HEK293 (cell line): ENCODE measurements around the gene LRP1B.

Source experiments
- CTCF ChIA-PET: fragments of 350-600 bp; formaldehyde crosslinking; extraction: SDS; loops from one replicate; lab custom pipeline; 2021; ENCODE audit warnings: antibody characterized with exemption; lab: Yijun Ruan, JAX
- POLR2A ChIA-PET: fragments of 300-600 bp; formaldehyde crosslinking; extraction: SDS; loops from one replicate; lab custom pipeline; 2020; ENCODE audit warnings: antibody characterized with exemption, inconsistent platforms; lab: Yijun Ruan, JAX
- H3K27ac ChIP-seq: fragments of 200-500 bp; sonication (Bioruptor generic); 2 replicates; pipeline ENCODE4 v1.5.1; 2014; ENCODE audit warnings: low read depth, low read length, control low read depth, inconsistent platforms; ENCODE audit errors: extremely low read depth
- H3K36me3 ChIP-seq, 2 experiments: fragments of 200-500 bp in 1 of 2; sonication (Bioruptor generic) in 1 of 2; 1 replicate in 1 of 2; 2 replicates in 1 of 2; pipeline ENCODE4 v1.5.1; 2014 to 2017; ENCODE audit warnings: inconsistent platforms in 2 of 2, low read length in 2 of 2; ENCODE audit not compliant: control insufficient read depth in 2 of 2, insufficient read depth in 1 of 2
- H3K4me1 ChIP-seq: fragments of 200-500 bp; sonication (Bioruptor generic); 2 replicates; pipeline ENCODE4 v1.5.1; 2014; ENCODE audit warnings: mild to moderate bottlenecking, low read length, inconsistent platforms; ENCODE audit not compliant: control insufficient read depth, insufficient read depth
- H3K4me3 ChIP-seq: 2 replicates; pipeline ENCODE4 v1.5.1; 2011; ENCODE audit warnings: low read depth, mild to moderate bottlenecking, control low read depth, low read length, moderate library complexity
- H3K9me3 ChIP-seq: fragments of 200-500 bp; sonication (Bioruptor generic); 2 replicates; pipeline ENCODE4 v1.5.1; 2014; ENCODE audit warnings: low read depth, low read length, inconsistent platforms; ENCODE audit not compliant: control insufficient read depth, insufficient read depth
- BCL11B ChIP-seq: fragments of 450-650 bp; formaldehyde crosslinking; IDR thresholded peaks from 2 replicates; pipeline ENCODE4 v1.5.1; 2016; ENCODE audit warnings: low read depth, missing biosample characterization, missing genetic modification characterization
- GFI1B ChIP-seq: fragments of 450-650 bp; formaldehyde crosslinking; IDR thresholded peaks from 2 replicates; pipeline ENCODE4 v1.5.1; 2016; ENCODE audit warnings: missing biosample characterization, missing genetic modification characterization
- HOXA7 ChIP-seq: sonication (generic); formaldehyde crosslinking; IDR thresholded peaks from 2 replicates; pipeline ENCODE4 v1.8.1; 2022; ENCODE audit warnings: missing genetic modification reagents, borderline replicate concordance
- KLF10 ChIP-seq: fragments of 450-650 bp; IDR thresholded peaks from 2 replicates; pipeline ENCODE4 v1.5.1; 2018; ENCODE audit warnings: missing biosample characterization, mild to moderate bottlenecking, missing genetic modification characterization
- KLF16 ChIP-seq: fragments of 450-650 bp; formaldehyde crosslinking; IDR thresholded peaks from 2 replicates; pipeline ENCODE4 v1.5.1; 2017; ENCODE audit warnings: missing biosample characterization, missing genetic modification characterization
- MZF1 ChIP-seq: fragments of 450-650 bp; formaldehyde crosslinking; IDR thresholded peaks from 2 replicates; pipeline ENCODE4 v1.5.1; 2017; ENCODE audit warnings: missing biosample characterization, missing genetic modification characterization, borderline replicate concordance
- TRIM28 ChIP-seq: IDR thresholded peaks from 2 replicates; pipeline ENCODE4 v1.6.1; 2011; ENCODE audit warnings: low read length, control low read depth, borderline replicate concordance
- ZBTB17 ChIP-seq: fragments of 450-650 bp; formaldehyde crosslinking; IDR thresholded peaks from 2 replicates; pipeline ENCODE4 v1.5.1; 2016; ENCODE audit warnings: missing biosample characterization, missing genetic modification characterization
- ZBTB48 ChIP-seq: fragments of 450-650 bp; formaldehyde crosslinking; IDR thresholded peaks from 2 replicates; pipeline ENCODE4 v1.5.1; 2016; ENCODE audit warnings: missing biosample characterization, missing genetic modification characterization
- ZBTB6 ChIP-seq: fragments of 450-650 bp; formaldehyde crosslinking; IDR thresholded peaks from 2 replicates; pipeline ENCODE4 v1.5.1; 2017; ENCODE audit warnings: missing biosample characterization, missing genetic modification characterization
- ZBTB8A ChIP-seq: fragments of 450-650 bp; formaldehyde crosslinking; IDR thresholded peaks from 2 replicates; pipeline ENCODE4 v1.5.1; 2016; ENCODE audit warnings: missing biosample characterization, missing genetic modification characterization
- ZEB2 ChIP-seq: fragments of 450-650 bp; formaldehyde crosslinking; IDR thresholded peaks from 2 replicates; pipeline ENCODE4 v1.5.1; 2016; ENCODE audit warnings: missing biosample characterization, missing genetic modification characterization
- ZNF175 ChIP-seq: fragments of 450-650 bp; formaldehyde crosslinking; IDR thresholded peaks from 2 replicates; pipeline ENCODE4 v1.5.1; 2016; ENCODE audit warnings: missing biosample characterization, missing genetic modification characterization
- ZNF184 ChIP-seq: fragments of 450-650 bp; IDR thresholded peaks from 2 replicates; pipeline ENCODE4 v1.5.1; 2018; ENCODE audit warnings: missing biosample characterization, mild to moderate bottlenecking, missing genetic modification characterization
- ZNF202 ChIP-seq: fragments of 450-650 bp; formaldehyde crosslinking; IDR thresholded peaks from 2 replicates; pipeline ENCODE4 v1.5.1; 2016; ENCODE audit warnings: missing biosample characterization, missing genetic modification characterization, borderline replicate concordance
- ZNF248 ChIP-seq: fragments of 450-650 bp; formaldehyde crosslinking; IDR thresholded peaks from 2 replicates; pipeline ENCODE4 v1.5.1; 2017; ENCODE audit warnings: missing biosample characterization, missing genetic modification characterization
- ZNF311 ChIP-seq: fragments of 450-650 bp; formaldehyde crosslinking; IDR thresholded peaks from 2 replicates; pipeline ENCODE4 v1.5.1; 2017; ENCODE audit warnings: missing biosample characterization, missing genetic modification characterization, borderline replicate concordance
- ZNF394 ChIP-seq: fragments of 450-650 bp; formaldehyde crosslinking; IDR thresholded peaks from 2 replicates; pipeline ENCODE4 v1.5.1; 2016; ENCODE audit warnings: missing biosample characterization, missing genetic modification characterization, mild to moderate bottlenecking, moderate library complexity, borderline replicate concordance
- ZNF561 ChIP-seq: fragments of 450-650 bp; IDR thresholded peaks from 2 replicates; pipeline ENCODE4 v1.5.1; 2018; ENCODE audit warnings: missing biosample characterization, missing genetic modification characterization, borderline replicate concordance
- ZNF596 ChIP-seq: fragments of 450-650 bp; IDR thresholded peaks from 2 replicates; pipeline ENCODE4 v1.5.0; 2018; ENCODE audit warnings: missing biosample characterization, mild to moderate bottlenecking, missing genetic modification characterization, moderate library complexity
- ZNF621 ChIP-seq: fragments of 450-650 bp; formaldehyde crosslinking; IDR thresholded peaks from 2 replicates; pipeline ENCODE4 v1.5.1; 2017; ENCODE audit warnings: missing biosample characterization, missing genetic modification characterization
- ZNF837 ChIP-seq: fragments of 450-650 bp; formaldehyde crosslinking; IDR thresholded peaks from 2 replicates; pipeline ENCODE4 v1.5.1; 2016; ENCODE audit warnings: missing biosample characterization, missing genetic modification characterization
- ZSCAN30 ChIP-seq: fragments of 450-650 bp; IDR thresholded peaks from 2 replicates; pipeline ENCODE4 v1.5.1; 2018; ENCODE audit warnings: missing biosample characterization, mild to moderate bottlenecking, missing genetic modification characterization, moderate library complexity
- ZXDB ChIP-seq: fragments of 450-650 bp; formaldehyde crosslinking; IDR thresholded peaks from 2 replicates; pipeline ENCODE4 v1.5.1; 2016; ENCODE audit warnings: missing biosample characterization, missing genetic modification characterization
- TF ChIP-seq, protein P1 (sequence below): fragments of 450-650 bp; formaldehyde crosslinking; IDR thresholded peaks from 2 replicates; pipeline ENCODE4 v1.5.1; 2016; ENCODE audit warnings: missing biosample characterization, missing genetic modification characterization
- TF ChIP-seq, protein P2 (sequence below): fragments of 450-650 bp; formaldehyde crosslinking; IDR thresholded peaks from 2 replicates; pipeline ENCODE4 v1.5.1; 2017; ENCODE audit warnings: missing biosample characterization, missing genetic modification characterization
- TF ChIP-seq, protein P3 (sequence below): fragments of 450-650 bp; formaldehyde crosslinking; conservative IDR thresholded peaks from 2 replicates; pipeline ENCODE4 v1.5.1; 2016; ENCODE audit warnings: low read depth, missing biosample characterization, missing genetic modification characterization

LRP1B gene

DNA sequence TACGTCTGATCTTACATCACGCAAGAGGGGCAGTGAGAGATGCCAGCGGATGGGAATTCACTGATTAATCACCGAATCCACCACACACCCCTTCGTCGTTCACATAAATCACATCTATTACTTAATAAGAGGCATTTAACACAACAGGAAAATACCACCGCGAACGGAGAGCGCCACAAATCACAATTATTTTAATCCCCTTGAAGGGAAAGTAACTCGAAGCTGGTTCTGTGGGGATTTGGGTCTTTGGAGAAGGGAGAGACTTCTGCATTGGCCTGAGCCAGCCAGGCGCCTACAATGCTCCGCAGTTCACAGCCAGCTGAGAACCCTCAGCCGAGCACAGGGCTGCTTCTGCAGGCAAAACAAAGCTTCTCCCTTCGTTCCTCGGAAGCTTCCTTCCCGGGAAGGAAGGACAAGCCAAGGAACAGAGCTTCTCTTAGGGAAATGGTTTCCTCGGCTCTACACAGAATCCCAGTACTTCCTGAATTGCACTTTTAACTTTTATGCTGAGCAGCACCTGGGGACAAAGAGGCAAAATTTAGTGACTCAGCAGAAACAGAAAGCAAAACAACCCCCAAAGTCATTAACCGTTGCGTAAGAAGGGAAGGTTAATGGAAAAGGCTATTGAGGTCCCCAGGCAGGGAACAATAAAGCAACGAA is at the start of gene LRP1B (continued):
- TF ChIP-seq, protein P1, sequence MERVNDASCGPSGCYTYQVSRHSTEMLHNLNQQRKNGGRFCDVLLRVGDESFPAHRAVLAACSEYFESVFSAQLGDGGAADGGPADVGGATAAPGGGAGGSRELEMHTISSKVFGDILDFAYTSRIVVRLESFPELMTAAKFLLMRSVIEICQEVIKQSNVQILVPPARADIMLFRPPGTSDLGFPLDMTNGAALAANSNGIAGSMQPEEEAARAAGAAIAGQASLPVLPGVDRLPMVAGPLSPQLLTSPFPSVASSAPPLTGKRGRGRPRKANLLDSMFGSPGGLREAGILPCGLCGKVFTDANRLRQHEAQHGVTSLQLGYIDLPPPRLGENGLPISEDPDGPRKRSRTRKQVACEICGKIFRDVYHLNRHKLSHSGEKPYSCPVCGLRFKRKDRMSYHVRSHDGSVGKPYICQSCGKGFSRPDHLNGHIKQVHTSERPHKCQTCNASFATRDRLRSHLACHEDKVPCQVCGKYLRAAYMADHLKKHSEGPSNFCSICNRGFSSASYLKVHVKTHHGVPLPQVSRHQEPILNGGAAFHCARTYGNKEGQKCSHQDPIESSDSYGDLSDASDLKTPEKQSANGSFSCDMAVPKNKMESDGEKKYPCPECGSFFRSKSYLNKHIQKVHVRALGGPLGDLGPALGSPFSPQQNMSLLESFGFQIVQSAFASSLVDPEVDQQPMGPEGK: 0 out of 2 replicates have a peak, but pooled peaks have one; percentile 10
- TF ChIP-seq KLF10 (tag by site-specific recombination) (peak; percentile 86), ZNF175 (tag by site-specific recombination) (no peak), ZBTB17 (tag by site-specific recombination) (peak; percentile 75), ZNF596 (tag by site-specific recombination) (0 out of 2 replicates have a peak, but pooled peaks have one; percentile 37), MZF1 (tag by site-specific recombination) (peak; percentile 98), ZNF621 (tag by site-specific recombination) (no peak), GFI1B (tag by site-specific recombination) (no peak), TRIM28 (peak; percentile 75), ZXDB (tag by site-specific recombination) (peak; percentile 19; the same call in 1 of the 2 replicates), ZNF394 (tag by site-specific recombination) (peak; percentile 94), ZNF837 (tag by site-specific recombination) (no peak), ZEB2 (tag by site-specific recombination) (peak; percentile 34; the same call in 1 of the 2 replicates), HOXA7 (no peak), KLF16 (peak; percentile 78; the same call in 1 of the 2 replicates), ZSCAN30 (peak; percentile 26; the same call in 1 of the 2 replicates), ZBTB48 (tag by site-specific recombination) (peak; percentile 45; the same call in 1 of the 2 replicates), BCL11B (tag by site-specific recombination) (no peak), ZBTB8A (peak; percentile 60), ZNF561 (tag by site-specific recombination) (peak; percentile 21; the same call in 1 of the 2 replicates)

DNA sequence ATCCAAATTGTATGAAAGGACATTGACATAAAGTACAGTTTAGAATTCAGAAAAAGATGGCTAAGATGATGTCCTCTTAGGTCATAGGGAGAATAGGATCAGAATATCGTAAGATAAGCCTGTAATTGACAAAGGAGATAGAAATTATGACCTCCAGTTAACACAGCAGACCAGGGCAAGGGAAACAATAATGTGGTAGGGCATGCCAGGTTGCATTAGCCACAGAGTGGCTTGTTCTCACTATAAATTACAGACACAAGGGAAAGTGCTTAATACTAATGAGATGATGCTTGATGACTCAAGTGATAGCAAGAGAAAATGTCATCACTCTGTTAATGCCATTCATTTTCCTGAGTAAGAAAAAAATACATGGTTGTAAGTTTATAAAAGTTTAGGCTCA is 48.9 kb upstream of the LRP1B start:
- H3K9me3 ChIP-seq: no peaks in the 10 kb centered on the region
- H3K36me3 ChIP-seq: no peaks in the 10 kb centered on the region
- ChIA-PET POLR2A (no interaction called here), CTCF (interaction anchor here (0.6 kb wide), 1 partner anchor 1306 kb away, joined by 3 read pairs; no protein-coding TSS in a partner anchor)
- no peak overlapping the region for H3K4me3 ChIP-seq
- peaks cover 7% of the 10 kb centered on the region for H3K4me1 ChIP-seq
- no peak overlapping the region for H3K27ac ChIP-seq
- TF ChIP-seq ZBTB6 (tag by site-specific recombination): no peak
- TF ChIP-seq ZNF248 (tag by site-specific recombination): no peak
- no peak for TF ChIP-seq ZNF202 (tag by site-specific recombination)
- TF ChIP-seq, protein P2, sequence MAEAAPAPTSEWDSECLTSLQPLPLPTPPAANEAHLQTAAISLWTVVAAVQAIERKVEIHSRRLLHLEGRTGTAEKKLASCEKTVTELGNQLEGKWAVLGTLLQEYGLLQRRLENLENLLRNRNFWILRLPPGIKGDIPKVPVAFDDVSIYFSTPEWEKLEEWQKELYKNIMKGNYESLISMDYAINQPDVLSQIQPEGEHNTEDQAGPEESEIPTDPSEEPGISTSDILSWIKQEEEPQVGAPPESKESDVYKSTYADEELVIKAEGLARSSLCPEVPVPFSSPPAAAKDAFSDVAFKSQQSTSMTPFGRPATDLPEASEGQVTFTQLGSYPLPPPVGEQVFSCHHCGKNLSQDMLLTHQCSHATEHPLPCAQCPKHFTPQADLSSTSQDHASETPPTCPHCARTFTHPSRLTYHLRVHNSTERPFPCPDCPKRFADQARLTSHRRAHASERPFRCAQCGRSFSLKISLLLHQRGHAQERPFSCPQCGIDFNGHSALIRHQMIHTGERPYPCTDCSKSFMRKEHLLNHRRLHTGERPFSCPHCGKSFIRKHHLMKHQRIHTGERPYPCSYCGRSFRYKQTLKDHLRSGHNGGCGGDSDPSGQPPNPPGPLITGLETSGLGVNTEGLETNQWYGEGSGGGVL: no peak
- no peak for TF ChIP-seq ZNF311 (tag by site-specific recombination)
- TF ChIP-seq, protein P3, sequence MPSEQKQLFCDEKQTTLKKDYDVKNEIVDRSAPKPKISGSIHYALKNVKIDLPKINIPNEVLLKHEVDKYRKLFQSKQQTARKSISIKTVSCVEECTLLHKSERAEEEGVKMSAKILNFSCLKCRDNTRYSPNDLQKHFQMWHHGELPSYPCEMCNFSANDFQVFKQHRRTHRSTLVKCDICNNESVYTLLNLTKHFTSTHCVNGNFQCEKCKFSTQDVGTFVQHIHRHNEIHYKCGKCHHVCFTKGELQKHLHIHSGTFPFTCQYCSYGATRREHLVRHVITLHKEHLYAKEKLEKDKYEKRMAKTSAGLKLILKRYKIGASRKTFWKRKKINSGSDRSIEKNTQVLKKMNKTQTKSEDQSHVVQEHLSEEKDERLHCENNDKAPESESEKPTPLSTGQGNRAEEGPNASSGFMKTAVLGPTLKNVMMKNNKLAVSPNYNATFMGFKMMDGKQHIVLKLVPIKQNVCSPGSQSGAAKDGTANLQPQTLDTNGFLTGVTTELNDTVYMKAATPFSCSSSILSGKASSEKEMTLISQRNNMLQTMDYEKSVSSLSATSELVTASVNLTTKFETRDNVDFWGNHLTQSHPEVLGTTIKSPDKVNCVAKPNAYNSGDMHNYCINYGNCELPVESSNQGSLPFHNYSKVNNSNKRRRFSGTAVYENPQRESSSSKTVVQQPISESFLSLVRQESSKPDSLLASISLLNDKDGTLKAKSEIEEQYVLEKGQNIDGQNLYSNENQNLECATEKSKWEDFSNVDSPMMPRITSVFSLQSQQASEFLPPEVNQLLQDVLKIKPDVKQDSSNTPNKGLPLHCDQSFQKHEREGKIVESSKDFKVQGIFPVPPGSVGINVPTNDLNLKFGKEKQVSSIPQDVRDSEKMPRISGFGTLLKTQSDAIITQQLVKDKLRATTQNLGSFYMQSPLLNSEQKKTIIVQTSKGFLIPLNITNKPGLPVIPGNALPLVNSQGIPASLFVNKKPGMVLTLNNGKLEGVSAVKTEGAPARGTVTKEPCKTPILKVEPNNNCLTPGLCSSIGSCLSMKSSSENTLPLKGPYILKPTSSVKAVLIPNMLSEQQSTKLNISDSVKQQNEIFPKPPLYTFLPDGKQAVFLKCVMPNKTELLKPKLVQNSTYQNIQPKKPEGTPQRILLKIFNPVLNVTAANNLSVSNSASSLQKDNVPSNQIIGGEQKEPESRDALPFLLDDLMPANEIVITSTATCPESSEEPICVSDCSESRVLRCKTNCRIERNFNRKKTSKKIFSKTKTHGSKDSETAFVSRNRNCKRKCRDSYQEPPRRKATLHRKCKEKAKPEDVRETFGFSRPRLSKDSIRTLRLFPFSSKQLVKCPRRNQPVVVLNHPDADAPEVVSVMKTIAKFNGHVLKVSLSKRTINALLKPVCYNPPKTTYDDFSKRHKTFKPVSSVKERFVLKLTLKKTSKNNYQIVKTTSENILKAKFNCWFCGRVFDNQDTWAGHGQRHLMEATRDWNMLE (tag by site-specific recombination): no peak
- no peak for TF ChIP-seq ZNF184
